HG02870 (cell line): ENCODE results near the gene STPG1.

ENCODE experiments used
- ATAC-seq: cut with Tn5 transposase; IDR thresholded peaks from one replicate; pipeline ENCODE4 v1.9.1; 2021; ENCODE audit warnings: mild to moderate bottlenecking, moderate library complexity; ENCODE audit not compliant: unreplicated experiment

STPG1 gene

GRCh38 chr1:24373710-24374109 is 39.9 kb downstream of the STPG1 start:
- ATAC-seq = no peak

GRCh38 chr1:24373044-24373443 is 40.5 kb downstream of the STPG1 start:
- ATAC-seq = no peak

GRCh38 chr1:24369801-24370200 is 43.8 kb downstream of the STPG1 start:
- no peak for ATAC-seq

GRCh38 chr1:24369199-24369598 is 44.4 kb downstream of the STPG1 start:
- ATAC-seq = no peak

GRCh38 chr1:24366707-24367106 is 46.9 kb downstream of the STPG1 start:
- no peak for ATAC-seq

GRCh38 chr1:24364975-24365678 is 48.5 kb downstream of the STPG1 start:
- ATAC-seq = no peak

GRCh38 chr1:24364605-24364974 is 49.0 kb downstream of the STPG1 start:
- no peak for ATAC-seq

- ATAC-seq = no peak
Measured at GRCh38 chr1:24363994-24364393, 49.6 kb downstream of the STPG1 start.

- no peak for ATAC-seq
Measured at GRCh38 chr1:24362982-24363614, 50.5 kb downstream of the STPG1 start.

GRCh38 chr1:24362396-24362795 is 51.2 kb downstream of the STPG1 start:
- no peak for ATAC-seq

- no peak for ATAC-seq
Measured at GRCh38 chr1:24361811-24362210, 51.8 kb downstream of the STPG1 start.

- ATAC-seq = no peak
Measured at GRCh38 chr1:24360681-24361080, 52.9 kb downstream of the STPG1 start.

- no peak for ATAC-seq
Measured at GRCh38 chr1:24357038-24357437, 56.5 kb downstream of the STPG1 start.

- ATAC-seq = no peak
Measured at GRCh38 chr1:24355466-24355865, 58.1 kb downstream of the STPG1 start.

- ATAC-seq = no peak
Measured at GRCh38 chr1:24353292-24353891, 60.2 kb downstream of the STPG1 start.

GRCh38 chr1:24351918-24352627 is 61.5 kb downstream of the STPG1 start:
- ATAC-seq = no peak

GRCh38 chr1:24351247-24351646 is 62.3 kb downstream of the STPG1 start:
- ATAC-seq = no peak

GRCh38 chr1:24349891-24350290 is 63.7 kb downstream of the STPG1 start:
- no peak for ATAC-seq

- ATAC-seq = no peak
Measured at GRCh38 chr1:24348196-24348595, 65.4 kb downstream of the STPG1 start.

- no peak for ATAC-seq
Measured at GRCh38 chr1:24347159-24347934, 66.2 kb downstream of the STPG1 start.

- no peak for ATAC-seq
Measured at GRCh38 chr1:24345334-24345733, 68.2 kb downstream of the STPG1 start.
